BLaER1 treated with 17β-estradiol and CSF1 and Interleukin-3, amounts not matched to agents 10 nM and 100 nM (cell line): Measurements from ENCODE around the gene STARD3.
A peak's percentile ranks its signal among the peaks of the same experiment; 100 is the strongest.

ENCODE experiments used
- H3K27ac ChIP-seq, 11 experiments: shearing (Covaris generic); formaldehyde crosslinking; 2 replicates each; pipeline ENCODE4 v1.8.1; 2022
- H3K27me3 ChIP-seq, 11 experiments: shearing (Covaris generic); formaldehyde crosslinking; 2 replicates each; pipeline ENCODE4 v1.8.1; 2022
- H3K36me3 ChIP-seq, 11 experiments: shearing (Covaris generic); formaldehyde crosslinking; 2 replicates each; pipeline ENCODE4 v1.8.1; 2022
- H3K4me1 ChIP-seq, 10 experiments: shearing (Covaris generic); formaldehyde crosslinking; 2 replicates each; pipeline ENCODE4 v1.8.1; 2022
- H3K4me2 ChIP-seq, 11 experiments: shearing (Covaris generic); formaldehyde crosslinking; 2 replicates each; pipeline ENCODE4 v1.8.1; 2022
- H3K4me3 ChIP-seq, 10 experiments: shearing (Covaris generic); formaldehyde crosslinking; 2 replicates each; pipeline ENCODE4 v1.8.1; 2022
- H3K9ac ChIP-seq, 11 experiments: shearing (Covaris generic); formaldehyde crosslinking; 2 replicates each; pipeline ENCODE4 v1.8.1; 2022
- H3K9me3 ChIP-seq, 11 experiments: shearing (Covaris generic); formaldehyde crosslinking; replicated peaks in 1 of 11; 2 replicates each; pipeline ENCODE4 v1.8.1; 2022
- H4K20me1 ChIP-seq, 11 experiments: shearing (Covaris generic); formaldehyde crosslinking; 2 replicates each; pipeline ENCODE4 v1.8.1; 2022
- Cebpa-rat ChIP-seq, 11 experiments: shearing (Covaris generic); IDR thresholded peaks; 2 replicates each; pipeline ENCODE4 v1.8.1; 2022

The STARD3 gene

DNA sequence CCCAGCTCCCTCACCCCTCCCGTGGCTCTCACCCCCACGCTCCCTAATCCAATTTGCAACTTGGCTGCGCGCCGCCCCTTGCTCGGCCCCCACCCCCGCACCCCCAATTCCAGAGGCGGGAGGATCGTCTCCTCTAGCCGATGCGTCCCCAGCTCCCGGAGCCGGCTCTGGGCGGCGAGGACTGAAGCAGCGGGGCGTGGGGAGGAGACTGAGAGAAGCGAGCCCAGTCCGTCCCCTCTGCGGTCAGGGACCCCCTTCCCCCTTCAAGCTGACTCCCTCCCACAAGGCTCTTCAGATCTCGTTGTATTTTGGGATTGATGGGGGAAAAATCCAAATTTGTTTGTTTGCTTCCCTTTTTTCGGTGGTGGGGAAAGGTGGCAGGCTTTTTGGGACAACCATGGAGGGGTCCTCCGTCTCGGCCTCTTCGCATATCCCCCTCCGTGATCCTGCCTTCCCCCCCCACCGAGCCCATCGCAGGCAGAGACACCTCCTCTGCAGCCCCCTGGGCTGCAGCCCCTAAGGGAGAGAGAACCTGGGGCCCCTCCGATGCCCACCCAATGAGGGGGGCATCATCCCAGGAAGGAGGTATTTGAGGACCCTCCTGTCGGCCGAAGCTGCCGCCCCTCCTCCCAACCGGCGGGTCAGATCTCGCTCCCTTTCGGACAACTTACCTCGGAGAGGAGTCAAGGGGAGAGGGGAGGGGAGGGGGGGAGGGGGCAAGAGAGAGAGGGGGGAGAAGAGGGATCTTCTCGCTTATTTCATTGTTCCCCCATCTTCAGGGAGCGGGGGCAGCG lies 29.7 kb upstream of the STARD3 start:
- H3K9ac ChIP-seq, result no peak overlapping the region
- H3K36me3 ChIP-seq, result no peaks in the 10 kb centered on the region
- H3K4me3 ChIP-seq, result peak overlapping the region in 1 of 10 experiments; percentile 38; a peak in 1 of 20 replicates
- H4K20me1 ChIP-seq, result peaks cover 0 to 47% (median 23%) of the 10 kb centered on the region in 11 experiments; a peak in 19 of 22 replicates
- peak overlapping the region in 3 of 11 experiments; percentile 30 to 61 (median 54); a peak in 3 of 22 replicates for H3K4me2 ChIP-seq
- peaks cover 76 to 94% (median 78%) of the 10 kb centered on the region in 11 experiments for H3K27me3 ChIP-seq
- peaks cover 0 to 18% (median 10%) of the 10 kb centered on the region in 10 experiments; a peak in 11 of 20 replicates for H3K4me1 ChIP-seq
- H3K9me3 ChIP-seq, result no peaks in the 10 kb centered on the region
- no peak overlapping the region for H3K27ac ChIP-seq
- TF ChIP-seq Cebpa-rat (IDR thresholded peaks at IDR 0.05), result no peak

- Histone ChIP-seq H3K36me3 (no peaks in the 10 kb centered on the region), H4K20me1 (peaks cover 0 to 45% (median 23%) of the 10 kb centered on the region in 11 experiments; a peak in 19 of 22 replicates), H3K9me3 (no peaks in the 10 kb centered on the region), H3K4me3 (peak within 1 kb of the TSS in 4 of 10 experiments; percentile 10 to 38 (median 32); a peak in 6 of 20 replicates), H3K27me3 (peaks cover 71 to 89% (median 73%) of the 10 kb centered on the region in 11 experiments), H3K27ac (no peak within 1 kb of the TSS), H3K4me1 (peaks cover 0 to 18% (median 10%) of the 10 kb centered on the region in 10 experiments; a peak in 11 of 20 replicates), H3K4me2 (peak within 1 kb of the TSS in 6 of 11 experiments; percentile 30 to 62 (median 56); a peak in 10 of 22 replicates), H3K9ac (no peak within 1 kb of the TSS)
- TF ChIP-seq Cebpa-rat (IDR thresholded peaks at IDR 0.05), result no peak
These were observed 29.2 kb upstream of the STARD3 start, which contains the start of gene NEUROD2 for GRCh38 chr17:39607851-39608130. TSS of gene NEUROD2 (minus strand) at chr17:39607920. CDS start at chr17:39606599, 1,321 bp downstream.

DNA sequence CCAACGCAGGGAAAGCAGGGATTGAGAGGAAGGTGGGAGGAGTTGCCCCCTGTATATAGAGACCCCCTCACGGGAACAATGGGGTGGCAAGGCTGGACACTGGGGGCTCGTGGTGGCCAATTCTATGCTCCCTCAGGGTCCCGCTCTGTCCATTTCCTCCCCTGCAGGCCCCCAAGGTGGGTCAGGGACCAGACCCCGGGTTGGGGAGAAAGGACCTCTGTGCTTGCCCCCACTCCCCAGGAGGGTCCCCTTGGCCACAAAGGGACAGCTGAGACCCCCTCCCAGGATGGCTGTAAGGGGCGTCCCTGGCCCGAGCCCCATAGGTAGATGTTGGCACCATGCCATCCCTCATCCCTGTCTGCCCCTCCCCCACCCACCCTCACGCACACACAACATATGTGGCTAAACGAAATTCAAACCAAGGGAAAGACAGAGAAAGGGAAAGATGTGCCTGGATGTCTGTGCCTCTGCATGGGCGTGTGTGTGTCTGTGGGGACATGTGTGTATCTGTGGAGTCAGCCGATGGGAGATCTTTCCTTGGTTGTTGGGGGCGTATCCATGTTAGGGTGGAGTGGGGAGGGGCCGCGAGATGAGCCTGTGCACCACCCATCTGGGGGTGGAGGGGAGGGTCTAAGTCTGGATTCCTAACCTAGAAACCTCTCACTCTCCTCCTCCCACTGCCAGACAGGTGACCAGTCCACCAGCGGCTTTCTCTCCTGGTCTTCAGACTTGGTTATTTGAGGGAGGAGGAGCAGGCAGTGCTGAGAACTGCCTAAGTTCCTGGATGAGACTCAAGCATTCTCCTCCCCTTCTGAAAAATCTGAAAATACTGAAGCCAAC lies 28.6 kb upstream of the STARD3 start:
- Histone ChIP-seq H3K27me3 (peaks cover 65 to 83% (median 67%) of the 10 kb centered on the region in 11 experiments), H3K4me3 (no peak overlapping the region), H3K4me1 (peaks cover 0 to 18% (median 10%) of the 10 kb centered on the region in 10 experiments; a peak in 11 of 20 replicates), H3K9me3 (no peaks in the 10 kb centered on the region), H3K4me2 (no peak overlapping the region), H3K27ac (no peak overlapping the region), H4K20me1 (peaks cover 0 to 43% (median 23%) of the 10 kb centered on the region in 11 experiments; a peak in 19 of 22 replicates), H3K9ac (no peak overlapping the region), H3K36me3 (no peaks in the 10 kb centered on the region)
- no peak for TF ChIP-seq Cebpa-rat (IDR thresholded peaks at IDR 0.05)

DNA sequence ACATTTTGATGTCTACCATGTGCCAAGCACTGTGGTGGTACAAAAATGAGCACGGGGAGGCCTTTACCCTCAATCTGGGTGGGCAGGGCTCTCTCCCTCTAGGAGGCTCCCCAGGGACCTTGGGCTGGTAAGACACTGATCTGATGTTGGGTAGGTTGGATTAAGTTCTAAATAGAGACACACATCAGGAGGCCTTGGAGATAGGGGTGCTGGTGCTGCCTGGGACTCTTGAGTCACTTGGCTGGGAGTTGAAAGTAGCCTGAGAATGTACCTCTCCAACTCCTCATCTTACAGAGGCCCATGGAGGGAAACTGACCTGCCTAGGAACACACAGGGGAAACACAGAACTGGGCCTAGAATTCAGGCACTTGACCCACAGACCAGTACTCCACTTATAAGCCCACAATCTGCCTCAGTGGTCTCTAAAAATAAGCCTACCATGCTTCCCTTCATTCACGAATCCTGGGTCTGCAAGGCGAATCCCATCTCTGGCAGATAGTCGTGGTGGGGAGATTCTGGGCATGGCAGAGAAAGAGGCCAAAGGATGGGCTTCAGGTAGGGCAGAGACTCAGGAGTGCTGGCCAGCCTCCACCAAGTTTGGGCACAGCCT lies 27.4 kb upstream of the STARD3 start:
- H3K9me3 ChIP-seq, result no peaks in the 10 kb centered on the region
- peaks cover 54 to 72% (median 56%) of the 10 kb centered on the region in 11 experiments for H3K27me3 ChIP-seq
- peaks cover 0 to 18% (median 10%) of the 10 kb centered on the region in 10 experiments; a peak in 11 of 20 replicates for H3K4me1 ChIP-seq
- TF ChIP-seq Cebpa-rat (IDR thresholded peaks at IDR 0.05), result no peak
- H3K4me3 ChIP-seq, result no peak overlapping the region
- H3K27ac ChIP-seq, result no peak overlapping the region
- no peaks in the 10 kb centered on the region for H3K36me3 ChIP-seq
- no peak overlapping the region for H3K4me2 ChIP-seq
- H4K20me1 ChIP-seq, result peaks cover 0 to 34% (median 23%) of the 10 kb centered on the region in 11 experiments; a peak in 19 of 22 replicates
- H3K9ac ChIP-seq, result no peak overlapping the region

DNA sequence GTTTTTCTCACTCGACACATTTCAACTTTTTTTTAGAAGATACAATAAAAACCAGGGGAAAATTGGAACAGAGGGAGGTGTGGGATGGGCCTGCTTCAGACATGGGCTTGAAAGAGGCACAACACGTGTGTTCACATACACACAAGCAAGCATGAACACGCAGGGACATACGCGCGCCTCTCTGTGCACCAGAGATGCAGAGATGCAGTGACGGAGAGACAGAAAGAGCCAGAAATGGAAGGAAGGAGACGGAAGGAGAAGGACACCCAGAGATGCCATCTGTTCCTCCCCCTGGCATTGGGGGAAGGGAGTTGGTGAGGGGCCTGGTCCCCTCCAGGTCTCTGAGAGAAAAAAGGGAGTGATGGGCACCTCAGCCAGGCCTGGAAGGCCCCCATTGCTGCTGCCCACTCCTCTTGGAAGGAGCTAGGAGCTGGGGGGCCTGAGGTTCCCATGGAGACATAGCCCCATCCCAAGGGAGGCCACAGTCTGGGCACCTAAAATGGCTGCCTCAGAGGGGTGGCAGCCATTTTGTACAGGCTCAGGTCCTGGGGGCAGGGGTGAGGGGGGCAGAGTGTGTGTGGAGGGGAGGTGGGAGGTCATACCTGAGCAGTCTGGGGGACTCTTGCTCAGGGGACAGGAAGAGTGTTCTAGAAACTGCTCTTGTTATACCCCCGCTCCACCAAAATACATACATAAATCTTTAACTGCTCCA lies 25.4 kb upstream of the STARD3 start:
- Histone ChIP-seq H3K4me2 (no peak overlapping the region), H3K27ac (no peak overlapping the region), H3K9ac (no peak overlapping the region), H4K20me1 (peaks cover 0 to 14% (median 3%) of the 10 kb centered on the region in 11 experiments; a peak in 16 of 22 replicates), H3K4me1 (peaks cover 0 to 2% (median 0%) of the 10 kb centered on the region in 10 experiments; a peak in 6 of 20 replicates), H3K36me3 (no peaks in the 10 kb centered on the region), H3K4me3 (no peak overlapping the region), H3K9me3 (no peaks in the 10 kb centered on the region), H3K27me3 (peaks cover 33 to 51% (median 35%) of the 10 kb centered on the region in 11 experiments)
- TF ChIP-seq Cebpa-rat (IDR thresholded peaks at IDR 0.05), result no peak

GRCh38 chr17:39612291-39612894 lies 24.6 kb upstream of the STARD3 start:
- H3K27ac ChIP-seq, result no peak overlapping the region
- H3K4me1 ChIP-seq, result peaks cover 0 to 6% (median 5%) of the 10 kb centered on the region in 10 experiments; a peak in 9 of 20 replicates
- no peak overlapping the region for H3K9ac ChIP-seq
- no peak overlapping the region for H3K4me3 ChIP-seq
- peaks cover 0 to 6% (median 0%) of the 10 kb centered on the region in 11 experiments; a peak in 3 of 22 replicates for H4K20me1 ChIP-seq
- no peaks in the 10 kb centered on the region for H3K36me3 ChIP-seq
- no peaks in the 10 kb centered on the region for H3K9me3 ChIP-seq
- no peak for TF ChIP-seq Cebpa-rat (IDR thresholded peaks at IDR 0.05)
- no peak overlapping the region for H3K4me2 ChIP-seq
- peaks cover 25 to 43% (median 27%) of the 10 kb centered on the region in 11 experiments for H3K27me3 ChIP-seq

GRCh38 chr17:39612935-39613464 lies 23.9 kb upstream of the STARD3 start:
- H4K20me1 ChIP-seq, result peaks cover 0 to 5% (median 0%) of the 10 kb centered on the region in 11 experiments; a peak in 2 of 22 replicates
- H3K36me3 ChIP-seq, result no peaks in the 10 kb centered on the region
- H3K9me3 ChIP-seq, result no peaks in the 10 kb centered on the region
- no peak overlapping the region for H3K27ac ChIP-seq
- no peak overlapping the region for H3K9ac ChIP-seq
- H3K4me2 ChIP-seq, result no peak overlapping the region
- TF ChIP-seq Cebpa-rat (IDR thresholded peaks at IDR 0.05), result no peak
- H3K4me1 ChIP-seq, result peaks cover 0 to 9% (median 6%) of the 10 kb centered on the region in 10 experiments; a peak in 9 of 20 replicates
- H3K4me3 ChIP-seq, result no peak overlapping the region
- H3K27me3 ChIP-seq, result peaks cover 19 to 37% (median 21%) of the 10 kb centered on the region in 11 experiments
